ENCODE results near the gene CAMSAP3. TPM values are rescaled to one million over a fixed set of nuclear protein-coding genes. Genes with fewer than 3 reads are reported as not detected.

Gene CAMSAP3
- total and polyA plus RNA-seq, 10 of the 15 experiments (the other 5 are each of a cell fraction or from before 2014, with no cell fraction given) = 0.03 to 6.3 (median 0.72) TPM

DNA sequence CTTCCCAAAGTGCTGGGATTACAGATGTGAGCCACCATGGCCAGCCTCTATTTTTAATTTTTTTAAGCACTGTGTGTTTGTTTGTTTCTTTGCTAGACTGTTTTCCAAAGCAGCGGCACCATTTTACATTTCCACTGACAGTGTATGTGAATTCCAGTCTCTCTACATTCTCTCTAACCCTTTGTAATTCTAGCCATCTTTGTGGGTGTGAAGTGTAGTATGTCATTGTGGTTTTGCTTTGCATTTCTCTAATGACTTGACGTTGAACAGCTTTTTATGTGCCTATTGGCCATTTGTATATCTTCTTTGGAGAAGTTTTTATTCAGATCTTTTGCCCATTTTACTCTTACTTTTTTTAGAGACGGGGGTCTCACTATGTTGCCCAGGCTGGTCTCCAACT is 48.5 kb upstream of the CAMSAP3 start (continued):
- TF ChIP-seq, protein P1, sequence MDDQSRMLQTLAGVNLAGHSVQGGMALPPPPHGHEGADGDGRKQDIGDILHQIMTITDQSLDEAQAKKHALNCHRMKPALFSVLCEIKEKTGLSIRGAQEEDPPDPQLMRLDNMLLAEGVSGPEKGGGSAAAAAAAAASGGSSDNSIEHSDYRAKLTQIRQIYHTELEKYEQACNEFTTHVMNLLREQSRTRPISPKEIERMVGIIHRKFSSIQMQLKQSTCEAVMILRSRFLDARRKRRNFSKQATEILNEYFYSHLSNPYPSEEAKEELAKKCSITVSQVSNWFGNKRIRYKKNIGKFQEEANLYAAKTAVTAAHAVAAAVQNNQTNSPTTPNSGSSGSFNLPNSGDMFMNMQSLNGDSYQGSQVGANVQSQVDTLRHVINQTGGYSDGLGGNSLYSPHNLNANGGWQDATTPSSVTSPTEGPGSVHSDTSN (IDR thresholded peaks at IDR 0.05; ENCODE audit: insufficient replicate concordance, low read depth, low read length) = no peak
- TF ChIP-seq, protein P2, sequence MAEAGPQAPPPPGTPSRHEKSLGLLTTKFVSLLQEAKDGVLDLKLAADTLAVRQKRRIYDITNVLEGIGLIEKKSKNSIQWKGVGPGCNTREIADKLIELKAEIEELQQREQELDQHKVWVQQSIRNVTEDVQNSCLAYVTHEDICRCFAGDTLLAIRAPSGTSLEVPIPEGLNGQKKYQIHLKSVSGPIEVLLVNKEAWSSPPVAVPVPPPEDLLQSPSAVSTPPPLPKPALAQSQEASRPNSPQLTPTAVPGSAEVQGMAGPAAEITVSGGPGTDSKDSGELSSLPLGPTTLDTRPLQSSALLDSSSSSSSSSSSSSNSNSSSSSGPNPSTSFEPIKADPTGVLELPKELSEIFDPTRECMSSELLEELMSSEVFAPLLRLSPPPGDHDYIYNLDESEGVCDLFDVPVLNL (IDR thresholded peaks at IDR 0.05; ENCODE audit: low read depth, low read length) = no peak
- TF ChIP-seq MTA3 (IDR thresholded peaks at IDR 0.05; ENCODE audit: borderline replicate concordance, low read length) (no peak), IKZF1 (conservative IDR thresholded peaks at IDR 0.05) (no peak), BMI1 (IDR thresholded peaks at IDR 0.05; ENCODE audit: borderline replicate concordance) (no peak), POLR2A (IDR thresholded peaks at IDR 0.05; ENCODE audit: low read depth, low read length) (no peak)
- TF ChIP-seq, protein P3, sequence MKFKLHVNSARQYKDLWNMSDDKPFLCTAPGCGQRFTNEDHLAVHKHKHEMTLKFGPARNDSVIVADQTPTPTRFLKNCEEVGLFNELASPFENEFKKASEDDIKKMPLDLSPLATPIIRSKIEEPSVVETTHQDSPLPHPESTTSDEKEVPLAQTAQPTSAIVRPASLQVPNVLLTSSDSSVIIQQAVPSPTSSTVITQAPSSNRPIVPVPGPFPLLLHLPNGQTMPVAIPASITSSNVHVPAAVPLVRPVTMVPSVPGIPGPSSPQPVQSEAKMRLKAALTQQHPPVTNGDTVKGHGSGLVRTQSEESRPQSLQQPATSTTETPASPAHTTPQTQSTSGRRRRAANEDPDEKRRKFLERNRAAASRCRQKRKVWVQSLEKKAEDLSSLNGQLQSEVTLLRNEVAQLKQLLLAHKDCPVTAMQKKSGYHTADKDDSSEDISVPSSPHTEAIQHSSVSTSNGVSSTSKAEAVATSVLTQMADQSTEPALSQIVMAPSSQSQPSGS (IDR thresholded peaks at IDR 0.05; ENCODE audit: low read length) = no peak
- TF ChIP-seq, protein P4, sequence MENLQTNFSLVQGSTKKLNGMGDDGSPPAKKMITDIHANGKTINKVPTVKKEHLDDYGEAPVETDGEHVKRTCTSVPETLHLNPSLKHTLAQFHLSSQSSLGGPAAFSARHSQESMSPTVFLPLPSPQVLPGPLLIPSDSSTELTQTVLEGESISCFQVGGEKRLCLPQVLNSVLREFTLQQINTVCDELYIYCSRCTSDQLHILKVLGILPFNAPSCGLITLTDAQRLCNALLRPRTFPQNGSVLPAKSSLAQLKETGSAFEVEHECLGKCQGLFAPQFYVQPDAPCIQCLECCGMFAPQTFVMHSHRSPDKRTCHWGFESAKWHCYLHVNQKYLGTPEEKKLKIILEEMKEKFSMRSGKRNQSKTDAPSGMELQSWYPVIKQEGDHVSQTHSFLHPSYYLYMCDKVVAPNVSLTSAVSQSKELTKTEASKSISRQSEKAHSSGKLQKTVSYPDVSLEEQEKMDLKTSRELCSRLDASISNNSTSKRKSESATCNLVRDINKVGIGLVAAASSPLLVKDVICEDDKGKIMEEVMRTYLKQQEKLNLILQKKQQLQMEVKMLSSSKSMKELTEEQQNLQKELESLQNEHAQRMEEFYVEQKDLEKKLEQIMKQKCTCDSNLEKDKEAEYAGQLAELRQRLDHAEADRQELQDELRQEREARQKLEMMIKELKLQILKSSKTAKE (IDR thresholded peaks at IDR 0.05; ENCODE audit: low read depth, poor library complexity, severe bottlenecking) = no peak
- TF ChIP-seq, protein P5, sequence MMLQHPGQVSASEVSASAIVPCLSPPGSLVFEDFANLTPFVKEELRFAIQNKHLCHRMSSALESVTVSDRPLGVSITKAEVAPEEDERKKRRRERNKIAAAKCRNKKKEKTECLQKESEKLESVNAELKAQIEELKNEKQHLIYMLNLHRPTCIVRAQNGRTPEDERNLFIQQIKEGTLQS (IDR thresholded peaks at IDR 0.05; ENCODE audit: borderline replicate concordance, extremely low read depth, low read depth, low read length) = no peak
